HG03066 (cell line): ENCODE data around the gene LDB2.

Source experiments
- ATAC-seq: cut with Tn5 transposase; IDR thresholded peaks from one replicate; pipeline ENCODE4 v1.9.1; 2021; ENCODE audit warnings: low read depth; ENCODE audit not compliant: unreplicated experiment

The LDB2 gene

DNA sequence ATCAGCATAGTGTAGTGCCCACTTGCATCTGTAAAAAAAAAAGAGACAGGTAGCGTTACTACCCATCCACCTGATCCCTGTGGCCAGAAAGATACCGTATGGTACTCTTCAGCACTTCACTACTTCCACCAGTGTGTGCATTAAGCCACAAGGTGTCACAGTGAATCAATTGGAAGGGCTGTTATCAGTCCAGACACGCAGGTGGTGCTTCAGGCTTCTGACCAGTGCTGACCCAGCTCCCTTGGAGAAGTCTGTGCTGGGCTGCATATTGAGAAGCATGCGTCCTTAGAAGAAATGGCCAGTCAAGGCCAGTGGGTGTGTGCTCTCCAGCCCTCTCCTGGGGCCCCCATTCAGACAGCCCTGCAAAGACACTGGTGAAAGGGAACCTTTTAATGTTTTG lies 10.6 kb downstream of the LDB2 start:
- ATAC-seq, result no peak

DNA sequence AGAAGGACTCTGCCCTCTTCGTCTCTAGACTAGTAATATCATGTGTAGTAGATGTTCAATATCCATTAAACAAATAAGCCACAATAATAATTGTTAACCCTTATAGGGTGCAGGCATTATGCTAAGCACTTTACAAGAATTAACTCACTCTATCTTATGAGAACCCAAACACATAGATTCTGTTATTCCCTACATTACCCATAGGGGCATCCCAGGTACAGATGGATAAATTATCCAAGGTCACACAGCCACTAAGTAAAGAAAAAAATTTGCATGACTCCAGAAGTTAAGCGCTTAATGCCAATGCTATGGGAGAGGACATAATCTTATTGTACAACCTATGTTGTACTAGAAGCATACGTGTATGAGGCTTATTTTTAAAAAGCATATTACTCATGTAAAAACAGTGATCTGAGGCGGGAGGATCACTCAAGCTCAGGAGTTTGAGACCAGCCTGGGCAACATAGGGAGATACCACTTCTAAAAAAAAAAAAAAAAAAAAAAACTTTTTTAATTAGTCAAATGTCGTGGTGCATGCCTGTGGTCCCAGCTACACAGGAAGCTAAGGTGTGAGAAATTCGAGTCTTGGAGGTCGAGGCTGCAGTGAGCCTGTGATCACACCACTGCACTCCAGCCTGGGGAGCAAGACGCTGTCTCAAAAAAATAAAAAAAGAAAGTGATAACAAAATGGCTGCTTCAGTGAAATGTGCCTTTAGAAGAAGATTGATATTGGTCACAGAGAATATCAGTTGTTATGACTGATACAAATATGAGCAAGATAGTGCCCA lies 13.6 kb downstream of the LDB2 start:
- ATAC-seq, result no peak

- no peak for ATAC-seq
Observed at GRCh38 chr4:16883806-16884205, 14.6 kb downstream of the LDB2 start.

- ATAC-seq, result no peak
Observed at GRCh38 chr4:16881151-16881884, 17.1 kb downstream of the LDB2 start.

GRCh38 chr4:16875487-16875886 lies 23.0 kb downstream of the LDB2 start:
- ATAC-seq, result no peak

- no peak for ATAC-seq
Observed at GRCh38 chr4:16869594-16870245, 28.7 kb downstream of the LDB2 start.

DNA sequence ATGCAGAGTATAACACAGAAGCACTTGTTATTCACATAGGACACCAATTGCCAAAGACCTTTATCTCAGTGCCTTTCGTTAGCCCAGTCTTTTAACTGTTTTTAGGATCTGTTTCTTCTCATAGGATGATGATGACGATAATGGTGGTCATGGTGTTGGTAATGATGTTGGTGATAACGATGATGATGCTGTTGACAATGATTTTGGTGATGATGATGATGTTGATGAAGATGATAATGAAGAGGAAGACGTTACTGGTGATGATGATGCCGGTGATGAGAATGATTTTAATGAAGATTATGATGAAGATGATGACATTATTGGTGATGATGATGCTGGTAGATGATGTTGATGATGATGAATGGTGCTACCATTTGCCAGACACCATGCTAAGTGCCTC lies 29.8 kb downstream of the LDB2 start:
- no peak for ATAC-seq

DNA sequence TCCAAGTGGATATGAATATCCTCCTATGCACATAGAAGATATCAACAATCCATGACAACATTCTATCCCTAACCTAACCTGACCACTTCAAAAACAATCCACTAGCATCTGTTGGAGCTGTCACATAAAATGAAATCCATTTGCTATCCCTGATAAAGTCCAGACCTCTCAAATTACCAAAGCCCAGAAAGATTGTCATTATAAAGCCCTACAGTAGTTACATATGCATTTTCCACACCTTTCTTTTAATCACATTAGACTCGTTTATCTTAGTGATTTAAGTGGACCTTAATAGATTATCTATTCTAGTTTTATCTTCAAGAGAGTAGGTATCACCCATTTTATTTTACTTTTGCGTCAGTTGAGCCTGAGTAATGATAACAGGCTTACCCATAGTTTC lies 30.6 kb downstream of the LDB2 start:
- ATAC-seq, result no peak

DNA sequence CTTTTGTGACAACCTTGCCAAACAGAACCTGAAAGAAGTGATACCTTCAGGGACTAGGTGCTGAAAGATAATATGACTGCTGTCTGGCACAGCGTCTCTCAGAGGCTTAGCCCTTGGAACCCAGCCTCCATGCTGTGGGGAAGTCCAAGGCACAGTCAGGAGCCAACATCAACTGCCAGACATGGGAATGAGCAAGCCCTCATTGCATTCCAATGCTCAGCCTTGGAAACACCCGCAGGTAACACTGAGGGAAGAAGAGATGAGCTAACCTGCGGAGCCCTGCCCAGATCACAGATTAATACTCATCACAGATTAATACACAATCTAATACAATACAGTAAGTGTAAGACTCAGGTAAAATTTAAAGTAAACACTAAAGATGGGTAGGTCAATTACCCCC lies 31.5 kb downstream of the LDB2 start:
- no peak for ATAC-seq

- ATAC-seq, result no peak
Observed at GRCh38 chr4:16865897-16866283, 32.6 kb downstream of the LDB2 start.

GRCh38 chr4:16865209-16865896 lies 33.1 kb downstream of the LDB2 start:
- no peak for ATAC-seq

DNA sequence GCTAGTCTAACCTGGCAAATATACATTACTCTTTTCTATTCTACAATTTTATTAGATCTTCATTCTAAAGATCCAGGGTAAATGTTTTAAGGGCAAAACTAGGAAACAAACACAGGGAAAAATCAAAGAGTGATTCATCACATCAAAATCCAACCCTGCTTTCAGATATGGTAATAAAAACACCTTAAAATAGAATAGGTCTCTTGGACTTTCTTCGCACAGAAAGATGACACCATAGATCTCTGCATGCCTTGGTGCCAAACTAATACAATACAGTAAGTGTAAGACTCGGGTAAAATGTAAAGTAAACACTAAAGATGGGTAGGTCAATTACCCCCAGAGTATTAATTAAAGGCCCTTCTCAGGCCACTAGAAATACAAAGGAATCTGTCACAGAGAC lies 34.2 kb downstream of the LDB2 start:
- no peak for ATAC-seq

DNA sequence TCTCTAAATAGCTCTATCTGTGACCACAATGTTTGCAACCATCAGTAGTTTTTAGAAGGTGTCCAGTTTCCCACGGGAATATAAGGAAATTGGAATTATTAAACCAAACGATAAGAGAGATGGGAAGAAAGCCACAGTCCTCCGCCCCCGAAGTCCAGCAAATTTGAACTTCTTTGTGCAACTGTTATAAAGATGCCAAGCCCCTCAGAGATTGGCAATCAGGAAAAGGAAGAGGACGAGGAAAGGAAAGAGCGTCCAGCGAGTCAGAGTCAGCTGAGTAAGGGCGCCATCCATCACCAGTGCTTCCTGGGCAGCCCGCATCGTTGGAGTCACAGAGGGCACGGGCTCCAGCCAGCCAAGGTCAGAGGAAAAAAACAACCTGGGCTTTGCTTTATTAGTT lies 35.7 kb downstream of the LDB2 start:
- no peak for ATAC-seq

DNA sequence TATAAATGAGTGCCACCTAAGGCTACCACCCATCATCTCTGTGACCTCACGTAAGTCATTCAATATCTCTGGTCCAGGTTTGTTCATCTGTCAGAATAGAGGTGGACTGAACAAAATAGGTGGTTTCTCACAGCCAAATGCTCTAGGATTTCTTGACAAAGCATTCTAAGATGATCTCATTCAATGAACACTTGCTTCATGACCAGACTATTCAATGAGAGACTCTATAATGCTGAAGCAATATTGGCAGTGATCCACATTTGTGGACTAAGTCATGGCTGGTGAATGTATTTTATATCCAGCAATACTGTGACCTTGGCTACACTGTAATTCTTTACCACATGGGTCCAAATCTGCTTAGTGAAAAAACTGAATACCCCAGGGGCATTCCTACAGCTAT lies 37.9 kb downstream of the LDB2 start:
- no peak for ATAC-seq

- ATAC-seq, result no peak
Observed at GRCh38 chr4:16859031-16859430, 39.4 kb downstream of the LDB2 start.

DNA sequence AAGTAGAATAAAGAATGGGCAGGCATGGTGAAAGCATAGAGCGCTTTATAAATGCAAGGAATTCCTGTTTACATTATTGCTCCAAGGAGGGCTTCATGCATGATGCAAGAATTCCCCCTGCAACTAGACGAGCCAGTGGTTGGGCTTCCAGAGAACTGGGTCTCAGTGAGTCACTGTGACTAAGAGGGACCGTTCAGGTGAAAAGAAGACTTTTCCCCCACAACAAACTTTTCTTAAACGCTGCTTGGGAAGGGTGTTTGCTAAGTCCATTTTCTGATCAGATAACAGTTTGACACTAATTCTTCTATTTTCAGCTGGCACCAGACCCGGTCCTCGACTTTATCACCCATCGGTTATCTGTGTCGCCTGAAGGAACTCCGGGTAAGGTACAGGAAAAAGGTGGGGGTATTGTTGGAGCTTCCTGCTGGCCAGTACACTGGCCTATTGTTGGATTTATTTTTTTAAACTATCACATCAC lies 40.1 kb downstream of the LDB2 start:
- ATAC-seq, result no peak

- ATAC-seq, result no peak
Observed at GRCh38 chr4:16857425-16857824, 41.0 kb downstream of the LDB2 start.

GRCh38 chr4:16853640-16854039 lies 44.8 kb downstream of the LDB2 start:
- no peak for ATAC-seq

DNA sequence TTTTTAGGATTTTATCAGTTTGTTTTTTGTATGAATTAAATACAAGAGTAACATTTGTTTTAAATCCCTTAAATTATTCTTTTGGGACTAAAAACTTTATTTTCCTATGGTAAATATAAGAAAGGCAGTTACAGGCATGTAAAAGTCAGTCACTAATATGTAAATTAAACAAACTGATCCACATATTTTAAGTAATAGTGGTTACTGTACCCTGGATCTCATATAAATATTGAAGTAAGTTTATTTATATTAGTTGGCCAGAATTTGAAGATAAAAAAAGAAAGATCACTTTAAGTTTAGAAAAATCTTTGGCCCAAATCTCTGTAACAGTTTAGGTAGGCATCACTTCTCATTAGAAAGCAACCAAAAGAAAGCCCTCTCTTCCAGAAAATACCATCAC lies 45.8 kb downstream of the LDB2 start:
- no peak for ATAC-seq

- ATAC-seq, result no peak
Observed at GRCh38 chr4:16852228-16852627, 46.2 kb downstream of the LDB2 start.

GRCh38 chr4:16846540-16847117 lies 51.8 kb downstream of the LDB2 start:
- ATAC-seq, result no peak
